Iris pigment epithelial cell (primary cell): ENCODE results near the gene KIF1A.

Source experiments
- DNase-seq: peaks from one replicate; pipeline ENCODE4 v3.0.0-alpha.2; 2011; ENCODE audit warnings: low read depth

The KIF1A gene

DNA sequence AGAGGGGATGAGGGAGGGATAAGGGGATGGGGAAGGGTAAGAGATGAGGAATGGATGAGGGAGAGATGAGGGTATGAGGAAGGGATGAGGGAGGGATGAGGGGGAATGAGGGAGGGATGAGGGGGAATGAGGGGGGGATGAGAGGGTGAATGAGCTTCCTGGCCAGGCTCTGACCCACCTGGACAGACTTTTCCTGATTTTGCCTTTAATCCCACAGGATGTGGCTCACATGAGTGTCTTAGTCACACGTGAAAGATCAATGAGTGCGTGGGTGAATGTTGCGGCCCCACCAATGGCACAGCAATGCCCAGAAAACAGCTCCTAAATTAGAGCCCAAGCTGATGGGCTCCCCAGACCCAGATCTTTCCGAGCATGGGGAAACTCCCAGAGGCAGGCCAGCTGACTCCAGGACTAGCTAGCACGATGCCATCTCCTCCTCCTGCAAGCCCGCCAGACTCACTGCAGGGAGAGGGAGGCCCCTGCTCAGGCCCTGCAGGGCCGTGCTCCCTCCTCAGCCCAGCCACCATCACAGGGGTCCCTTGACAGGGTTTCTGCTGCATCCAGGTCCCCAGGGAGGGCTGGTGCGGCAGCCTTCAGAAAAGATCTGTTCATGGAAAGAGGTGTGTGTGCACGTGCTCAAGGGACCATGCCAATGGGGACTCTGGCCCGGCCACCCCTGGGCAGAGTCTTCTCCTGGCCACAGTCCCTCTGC is 87.0 kb downstream of the KIF1A start:
- no peak for DNase-seq

DNA sequence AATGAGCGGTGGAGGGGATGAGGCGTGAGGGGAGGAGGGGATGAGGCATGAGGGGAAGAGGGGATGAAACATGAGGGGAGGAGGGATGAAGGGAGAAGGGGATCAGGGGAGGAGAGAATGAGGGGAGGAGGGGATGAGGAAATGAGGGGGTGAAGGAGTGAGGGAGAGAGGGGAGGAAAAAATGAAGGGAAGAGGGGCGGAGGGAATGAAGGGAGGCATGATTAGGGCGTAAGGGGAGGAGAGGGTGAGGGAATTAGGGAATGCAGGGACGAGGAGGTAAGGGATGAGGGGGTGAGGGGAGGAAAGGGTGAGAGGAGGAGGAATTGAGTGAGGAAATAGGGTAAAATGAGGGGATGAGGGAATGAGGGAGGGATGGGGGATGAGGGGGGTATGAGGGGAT is 87.8 kb downstream of the KIF1A start:
- DNase-seq: no peak

DNA sequence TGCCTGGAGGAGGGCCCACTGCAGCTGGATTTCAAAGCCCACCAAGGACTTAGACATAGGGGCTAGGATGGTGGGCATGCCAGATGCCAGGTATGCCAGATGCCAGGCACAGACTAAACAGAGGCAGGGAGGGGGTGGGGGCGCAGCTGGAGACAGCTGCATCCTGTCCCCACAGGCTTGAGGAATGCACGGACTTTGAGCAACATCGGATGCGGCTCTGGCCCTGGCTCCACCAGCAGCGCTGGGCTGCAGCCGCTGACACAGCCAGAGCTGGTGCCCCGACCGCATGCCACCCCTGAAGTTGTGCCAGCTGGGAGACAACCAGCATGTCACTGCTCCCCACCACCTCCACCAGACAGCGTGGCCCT is 88.9 kb downstream of the KIF1A start:
- no peak for DNase-seq

DNA sequence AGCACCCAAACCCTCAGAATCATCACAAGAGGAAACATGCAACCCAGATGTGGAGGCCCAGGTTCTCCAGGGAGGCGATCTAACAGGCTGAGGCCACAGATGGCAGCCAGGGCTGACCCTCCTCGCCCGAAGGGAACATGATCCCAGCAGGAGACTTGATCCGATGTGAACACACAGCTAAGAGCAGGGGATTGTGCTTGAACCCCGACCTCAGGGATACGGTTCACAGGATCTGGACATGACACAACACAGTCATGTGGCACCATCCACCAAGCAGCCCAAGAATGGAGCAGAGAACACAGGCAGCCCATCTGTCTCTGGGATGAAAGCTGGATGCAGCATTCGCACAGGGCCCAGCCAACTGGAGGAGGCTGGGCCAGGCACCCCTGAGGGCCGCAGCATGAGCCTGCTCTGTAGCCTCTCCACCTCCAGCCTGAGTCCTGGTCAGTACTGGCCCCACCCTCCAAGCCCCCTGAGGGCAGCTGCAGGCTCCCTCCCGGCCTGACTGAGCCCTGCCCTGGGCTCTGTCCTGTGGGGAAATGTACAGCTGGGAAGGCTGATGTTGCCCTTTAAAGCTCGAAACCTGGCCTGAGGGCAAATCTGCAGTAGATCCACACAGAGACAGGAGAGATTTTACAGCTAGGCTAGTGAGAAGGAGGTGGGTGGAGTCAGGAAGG is 89.4 kb downstream of the KIF1A start:
- no peak for DNase-seq

DNA sequence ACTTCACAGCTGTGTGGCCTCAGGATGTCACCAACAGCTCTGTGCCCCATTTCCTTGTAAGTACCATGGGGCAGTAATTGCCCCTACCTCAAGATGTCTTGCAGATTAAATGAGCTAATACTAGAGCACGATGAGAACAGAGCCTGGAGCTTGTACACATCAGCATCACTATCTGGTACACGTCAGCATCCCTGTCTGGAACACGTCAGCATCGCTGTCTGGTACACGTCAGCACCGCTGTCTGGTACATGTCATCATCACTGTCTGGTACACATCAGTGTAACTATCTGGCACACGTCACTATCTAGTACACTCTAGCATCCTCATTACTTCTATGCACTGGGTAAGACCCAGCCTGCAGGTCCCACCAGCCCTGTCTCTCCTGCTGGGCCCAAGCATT is 91.2 kb downstream of the KIF1A start:
- no peak for DNase-seq

DNA sequence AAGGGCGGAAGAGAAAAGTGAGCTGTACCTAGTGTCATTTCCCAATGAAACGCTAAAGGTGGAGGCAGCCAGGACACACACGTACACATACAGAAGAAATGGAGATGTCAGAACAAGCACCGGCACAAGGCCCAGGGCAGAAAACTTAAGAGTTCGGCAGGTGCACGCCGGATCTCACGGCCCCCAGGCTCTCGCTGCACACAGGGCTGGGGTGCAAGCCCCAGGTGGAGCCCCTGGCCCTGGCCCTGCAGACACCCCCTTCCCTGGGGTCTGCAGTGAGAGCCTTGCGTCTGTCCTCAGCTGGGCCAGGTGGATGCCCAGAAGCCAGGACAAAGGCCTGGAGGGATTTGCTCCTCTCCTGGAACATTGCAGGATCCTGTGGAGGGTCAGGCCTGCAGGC is 91.7 kb downstream of the KIF1A start:
- DNase-seq: no peak

DNA sequence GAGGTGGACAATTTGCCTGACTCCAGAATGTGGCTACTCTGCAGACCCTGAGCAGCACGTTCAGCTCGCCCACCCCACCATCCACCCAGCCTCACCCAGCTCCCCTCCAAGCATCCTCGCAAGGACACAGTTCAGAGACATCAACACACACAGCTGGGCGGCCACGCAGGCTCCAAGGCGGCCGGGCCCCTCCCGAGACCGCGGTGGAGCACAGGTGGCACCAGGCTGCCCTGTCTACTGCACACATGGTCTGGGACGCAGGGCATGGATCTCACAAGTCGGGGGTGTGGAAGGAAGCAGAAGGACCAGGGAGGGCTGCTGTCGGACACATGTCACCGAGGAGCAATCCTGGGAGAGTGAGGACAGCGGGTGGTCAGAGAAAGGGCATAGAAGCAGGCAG is 92.1 kb downstream of the KIF1A start:
- no peak for DNase-seq

DNA sequence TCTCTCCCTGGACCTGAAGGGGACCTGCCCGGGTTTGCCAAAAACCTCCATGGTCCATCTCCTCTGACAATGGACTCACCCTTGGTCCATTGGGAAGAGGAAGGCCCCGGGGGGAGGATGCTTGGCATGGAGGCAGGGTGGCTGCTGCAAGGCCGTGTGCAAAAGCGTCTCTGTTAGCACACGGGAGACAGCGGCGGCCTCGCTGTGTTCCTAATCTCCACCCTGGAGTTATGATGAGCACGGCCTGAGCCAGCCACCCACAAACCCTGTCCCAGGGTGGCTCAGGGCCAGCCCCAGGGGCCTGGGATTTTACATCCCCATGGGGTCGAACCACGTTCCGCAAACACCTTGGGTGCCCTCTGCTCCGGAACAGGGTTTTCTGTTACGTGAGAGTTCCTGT is 92.6 kb downstream of the KIF1A start:
- no peak for DNase-seq

DNA sequence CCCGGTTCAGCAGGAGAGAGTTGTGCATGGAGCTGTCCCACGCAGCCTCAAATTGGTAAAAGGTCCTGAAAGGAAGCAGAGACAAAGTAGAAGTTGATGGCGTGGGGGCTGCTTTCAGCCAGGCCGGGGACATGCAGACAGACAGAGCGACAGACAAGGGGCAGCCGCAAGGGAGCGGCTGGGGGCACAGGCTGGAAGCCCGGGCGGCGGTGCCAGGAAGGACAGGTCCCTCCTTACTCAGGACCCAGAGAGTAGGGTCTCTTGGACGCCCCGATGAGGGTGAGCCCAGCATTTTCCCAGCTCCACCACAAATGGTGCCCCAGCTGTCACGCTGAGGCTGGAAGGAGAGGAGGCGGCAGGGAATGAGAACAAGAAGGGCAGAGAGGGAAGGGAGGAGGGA is 93.1 kb downstream of the KIF1A start:
- no peak for DNase-seq

DNA sequence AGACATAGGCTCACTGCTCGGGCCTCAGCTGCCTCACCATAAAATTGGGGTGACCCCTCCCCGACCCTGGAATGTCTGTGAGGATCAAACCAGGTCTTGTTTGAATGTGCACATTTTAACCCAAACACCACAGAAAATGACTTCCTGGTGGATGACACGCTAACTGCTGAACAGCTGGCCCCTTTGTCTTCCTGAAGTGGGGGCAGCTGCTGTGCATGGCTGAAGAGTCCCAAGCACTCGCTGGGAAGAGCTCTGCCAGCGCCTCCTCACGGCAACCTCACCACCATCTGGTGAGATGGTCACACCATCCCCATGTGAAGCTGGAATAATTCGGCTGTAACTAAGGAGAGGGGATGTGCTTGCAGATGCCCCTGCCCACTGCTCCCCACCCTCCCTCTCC is 94.3 kb downstream of the KIF1A start:
- DNase-seq: no peak

DNA sequence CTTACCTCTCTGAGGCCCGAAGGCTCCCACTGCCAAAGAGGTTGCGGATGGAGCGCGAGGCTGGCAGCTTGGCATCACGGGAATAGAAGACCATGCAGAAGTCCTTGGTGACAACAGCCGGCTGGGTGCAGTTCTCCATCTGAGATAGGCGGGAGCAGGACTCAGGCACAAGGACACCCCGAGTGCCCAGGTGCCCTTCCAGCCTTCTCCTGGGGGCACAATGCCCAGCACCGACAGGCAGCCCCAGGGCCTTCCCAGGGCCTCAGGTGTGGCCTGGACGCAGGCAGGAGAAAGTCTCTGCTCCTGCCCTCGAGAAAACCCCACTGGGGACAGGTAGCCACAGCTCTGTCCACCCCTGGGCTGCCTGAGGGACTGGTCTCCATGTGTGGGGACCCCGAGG is 94.8 kb downstream of the KIF1A start:
- DNase-seq: no peak

DNA sequence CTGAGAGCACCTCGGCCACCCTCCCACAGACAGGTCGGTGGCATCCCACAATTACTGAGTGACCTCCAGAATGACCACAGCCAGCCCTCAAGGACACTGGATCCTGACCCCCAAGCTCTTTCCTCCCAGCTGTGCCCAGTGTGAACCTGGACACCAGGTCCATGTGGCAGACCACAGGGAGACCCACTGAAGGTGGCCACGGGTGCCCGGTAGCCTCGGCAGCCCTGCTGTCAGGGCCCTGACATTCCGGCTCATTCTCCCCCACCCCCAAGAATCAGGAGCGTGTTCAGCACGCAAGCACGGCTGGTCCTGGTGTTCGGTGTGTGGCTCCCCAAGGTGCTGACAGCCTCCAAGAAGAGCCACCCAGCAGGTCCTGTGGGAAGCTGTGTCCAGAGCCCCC is 95.6 kb downstream of the KIF1A start:
- DNase-seq: no peak

DNA sequence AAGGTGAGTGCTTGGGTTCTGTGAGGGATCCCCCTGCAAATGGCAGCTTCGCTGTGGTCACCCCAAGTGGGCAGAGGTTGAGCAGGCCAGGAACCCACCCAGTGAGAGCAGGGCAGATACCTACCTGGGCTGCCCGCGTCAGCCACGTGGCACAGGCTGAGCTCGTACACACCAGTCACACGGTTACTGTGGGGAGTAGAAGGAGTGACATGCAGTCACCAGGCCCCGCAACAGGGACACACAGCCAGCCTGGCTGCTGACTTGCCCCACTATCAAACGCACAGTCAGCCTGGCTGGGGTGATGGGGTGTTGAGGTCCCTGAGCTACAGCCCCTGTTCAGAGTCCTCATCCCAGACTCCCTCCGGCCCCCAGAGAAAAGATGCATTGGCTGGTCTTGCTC is 96.2 kb downstream of the KIF1A start:
- no peak for DNase-seq

DNA sequence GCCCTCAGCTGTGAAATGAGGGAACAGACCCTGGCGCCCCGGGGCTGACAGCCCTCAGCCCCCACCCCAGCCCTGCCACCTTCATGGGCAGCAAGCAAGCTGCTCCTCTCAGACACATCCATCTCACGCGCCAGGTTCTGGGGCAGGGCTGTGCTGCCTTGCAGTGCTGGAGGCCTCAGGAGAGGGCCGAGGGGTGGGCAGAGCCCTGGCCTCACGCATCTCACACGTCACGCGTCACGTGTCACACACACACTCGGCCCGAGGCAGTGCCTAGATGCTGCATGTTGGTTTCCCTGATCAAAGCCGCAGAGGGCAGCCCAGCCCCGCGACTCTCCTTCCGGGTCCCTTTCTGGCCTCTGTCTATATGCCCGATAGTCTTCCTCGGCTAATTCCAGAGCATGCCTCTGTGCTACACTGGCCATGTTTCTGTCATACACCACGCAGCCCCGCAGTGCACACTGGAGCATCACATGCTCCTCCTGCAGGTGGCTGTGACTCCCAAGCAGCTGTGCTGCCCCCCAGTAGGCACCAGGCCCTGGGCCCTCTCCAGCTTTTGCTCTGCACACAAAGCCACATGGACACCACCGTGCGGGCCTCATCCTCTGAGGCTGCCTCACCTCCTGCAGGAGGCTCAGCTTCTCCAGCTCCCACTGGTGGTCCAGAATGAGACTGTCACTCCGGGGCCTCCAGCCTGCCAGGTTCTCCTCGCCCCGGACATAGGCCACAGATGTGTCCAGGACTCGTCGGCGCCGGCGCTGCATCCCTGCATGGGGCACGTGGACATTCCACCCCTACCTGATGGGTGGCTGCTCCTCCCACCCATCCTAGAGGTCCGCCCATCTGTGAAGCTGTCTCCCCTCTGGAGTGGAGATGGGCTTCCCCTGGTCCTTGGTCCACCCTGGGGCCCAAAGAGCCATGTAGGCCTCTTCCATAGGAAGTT is 97.0 kb downstream of the KIF1A start:
- DNase-seq: no peak

DNA sequence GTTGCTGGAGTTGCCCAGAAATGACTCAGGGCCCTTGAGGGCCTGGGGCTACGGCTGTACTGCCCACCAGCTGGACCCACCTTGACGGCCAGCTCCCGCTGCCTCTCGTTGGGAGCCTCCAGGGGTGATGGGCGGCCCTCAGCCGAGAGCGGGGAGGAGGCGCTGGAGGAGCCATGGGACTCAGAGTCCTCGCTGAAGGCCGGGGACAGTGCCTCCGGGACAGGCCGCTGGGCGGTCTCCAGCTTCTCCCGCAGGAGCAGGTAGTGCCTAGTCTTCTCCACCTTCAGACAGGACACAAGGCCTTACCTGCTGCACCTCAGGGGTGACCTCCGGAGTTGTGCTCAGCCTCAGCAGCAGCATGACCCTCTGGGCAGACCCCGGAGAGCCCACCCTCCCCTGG is 97.6 kb downstream of the KIF1A start:
- DNase-seq: no peak

DNA sequence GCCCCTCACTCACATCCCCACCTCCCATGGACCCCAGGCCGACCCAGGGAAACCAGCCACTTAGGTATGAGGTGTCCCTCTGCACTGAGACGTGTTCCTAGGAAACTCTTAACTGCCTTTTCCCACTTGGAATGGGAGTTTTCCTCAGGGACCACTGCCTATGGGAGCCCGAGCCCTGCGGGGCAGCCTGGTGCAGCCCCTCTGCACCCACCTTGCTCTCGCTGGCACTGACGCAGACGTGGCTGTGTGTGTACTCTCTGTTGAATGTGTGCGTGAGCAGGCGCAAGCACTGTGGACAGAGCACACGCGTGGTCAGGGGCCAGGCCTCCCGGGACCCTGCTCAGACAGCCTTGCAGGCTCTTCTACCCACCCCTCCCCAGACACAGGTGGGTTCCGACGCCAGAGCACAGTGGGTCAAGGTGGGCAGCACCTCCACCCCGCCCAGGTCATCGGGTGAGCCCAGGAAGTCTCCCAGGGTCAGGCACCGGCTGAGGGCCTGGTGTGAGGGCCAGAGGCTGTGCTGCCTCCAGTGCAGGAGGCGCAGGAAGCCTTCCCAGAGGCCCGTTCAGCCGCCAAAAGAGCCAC is 98.3 kb downstream of the KIF1A start:
- no peak for DNase-seq

DNA sequence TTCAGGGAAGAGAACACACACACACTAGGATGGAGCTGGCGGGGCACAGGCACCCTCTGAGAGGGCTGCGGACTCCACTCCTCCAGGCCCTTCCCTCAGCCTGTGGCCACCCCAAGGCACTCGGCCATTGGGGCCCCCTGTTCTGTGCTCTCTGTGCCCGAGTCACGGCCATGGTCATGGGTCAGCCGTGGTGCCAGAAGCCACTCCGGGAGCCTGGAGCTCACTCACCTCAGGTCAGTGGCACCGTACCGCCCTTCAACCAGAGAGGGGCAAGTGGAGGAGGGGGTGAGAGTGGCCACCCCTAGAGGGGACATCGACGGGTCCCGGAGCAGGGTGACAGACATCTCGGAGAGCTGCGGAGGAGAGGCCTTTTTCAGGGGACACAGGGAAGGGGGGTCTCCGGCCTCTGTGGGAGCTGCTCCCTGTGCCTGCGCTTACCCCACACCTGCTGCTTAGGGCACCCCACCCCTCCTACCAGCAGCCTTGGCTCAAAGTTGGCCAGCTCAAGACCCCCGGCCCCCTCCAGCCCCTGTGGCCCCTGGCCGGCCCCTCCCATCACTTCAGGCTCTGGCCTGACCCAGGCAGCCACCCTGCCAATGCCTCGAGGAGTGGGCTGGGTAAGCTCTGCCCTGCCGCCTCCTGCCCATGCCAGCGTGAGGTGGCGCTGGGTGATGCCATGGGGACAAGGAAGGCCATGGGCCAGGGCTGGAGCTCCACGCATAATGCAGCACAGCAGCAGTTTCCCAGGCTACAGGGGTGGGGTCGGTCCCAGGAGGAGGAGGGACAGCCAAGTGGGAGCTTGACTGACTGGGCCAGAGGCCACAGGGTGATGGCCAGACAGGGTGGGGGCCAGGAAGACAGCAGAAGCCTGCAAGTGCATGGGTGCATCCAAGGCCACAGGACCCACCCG is 99.1 kb downstream of the KIF1A start:
- no peak for DNase-seq

DNA sequence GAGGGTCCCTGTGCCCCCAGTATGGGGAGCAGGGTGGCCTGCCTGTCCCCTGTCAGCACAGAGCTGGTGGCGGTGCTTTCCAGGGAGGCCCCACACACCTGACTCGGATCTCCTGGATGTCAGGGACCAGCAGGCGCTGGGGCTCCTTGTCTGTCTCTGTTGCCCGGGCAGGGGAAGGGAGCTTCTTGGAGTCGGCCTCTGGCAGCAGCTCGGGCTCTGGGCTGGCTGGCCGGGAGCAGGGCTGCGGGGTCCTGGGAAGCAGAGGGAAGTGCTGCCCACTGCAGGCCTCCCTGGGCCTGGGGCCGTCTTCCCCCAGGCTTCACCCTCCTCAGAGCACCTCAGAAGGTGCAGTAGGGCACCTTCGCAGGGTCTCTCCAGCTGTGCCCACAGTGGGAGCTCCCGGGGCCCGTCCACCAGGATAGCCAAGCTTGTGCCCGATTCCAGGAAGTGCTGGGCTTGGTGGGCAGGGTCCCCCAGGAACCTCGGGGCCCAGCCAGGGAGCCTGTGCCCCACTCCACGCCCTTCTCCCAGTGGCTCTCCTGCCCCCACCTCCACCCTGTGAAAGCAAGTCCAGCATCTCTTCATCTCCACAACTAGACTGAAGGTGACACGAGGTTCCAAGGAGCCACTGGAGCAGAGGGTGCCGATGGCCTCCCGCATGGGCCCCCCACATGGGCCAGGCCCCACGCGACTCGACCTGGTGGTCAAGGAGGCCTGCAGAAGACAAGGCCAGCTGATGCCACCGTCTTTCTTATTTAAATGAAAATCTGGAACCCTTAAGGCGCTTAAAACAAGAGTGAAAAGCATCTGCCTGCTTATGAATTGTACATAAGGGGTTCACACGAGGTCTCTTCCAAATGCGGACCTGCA is 100.1 kb downstream of the KIF1A start:
- no peak for DNase-seq

DNA sequence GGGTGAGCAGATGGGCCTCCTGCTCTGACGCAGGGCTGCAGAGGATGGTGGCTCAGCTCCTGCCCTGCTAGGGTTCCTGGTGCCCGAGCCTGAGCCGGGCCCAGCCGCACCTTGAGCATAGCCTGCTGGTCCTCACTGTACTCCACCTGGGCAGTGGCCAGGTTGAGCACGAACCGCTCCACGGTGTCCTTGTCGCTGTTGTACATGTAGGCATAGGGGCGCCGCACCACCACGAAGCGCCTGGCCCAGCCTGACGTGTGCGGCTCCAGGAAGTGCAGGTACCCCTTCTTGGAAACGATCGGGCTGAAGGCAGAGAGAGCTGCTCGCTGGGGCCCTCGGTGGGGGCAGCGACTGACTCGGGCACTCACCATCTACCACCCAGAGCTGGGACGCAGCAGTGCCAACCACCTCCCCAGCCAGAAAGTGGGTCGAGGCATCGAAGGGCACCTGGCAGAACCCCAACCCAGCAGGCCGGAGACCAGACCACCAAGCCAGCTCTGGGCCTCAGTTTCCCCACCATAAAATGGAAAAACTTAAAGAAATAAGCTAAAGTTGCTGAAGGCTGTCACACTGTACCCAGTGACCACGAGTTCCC is 101.0 kb downstream of the KIF1A start:
- no peak for DNase-seq
